NOMO-1 treated with DMSO at 0.1 percent for 48 hours (cell line): ENCODE measurements around the gene MPPED1.

Experiments
- DNase-seq: peaks from one replicate; lab custom pipeline; 2025; ENCODE audit not compliant: unreplicated experiment; lab: John Stamatoyannopoulos, UW

The MPPED1 gene

DNA sequence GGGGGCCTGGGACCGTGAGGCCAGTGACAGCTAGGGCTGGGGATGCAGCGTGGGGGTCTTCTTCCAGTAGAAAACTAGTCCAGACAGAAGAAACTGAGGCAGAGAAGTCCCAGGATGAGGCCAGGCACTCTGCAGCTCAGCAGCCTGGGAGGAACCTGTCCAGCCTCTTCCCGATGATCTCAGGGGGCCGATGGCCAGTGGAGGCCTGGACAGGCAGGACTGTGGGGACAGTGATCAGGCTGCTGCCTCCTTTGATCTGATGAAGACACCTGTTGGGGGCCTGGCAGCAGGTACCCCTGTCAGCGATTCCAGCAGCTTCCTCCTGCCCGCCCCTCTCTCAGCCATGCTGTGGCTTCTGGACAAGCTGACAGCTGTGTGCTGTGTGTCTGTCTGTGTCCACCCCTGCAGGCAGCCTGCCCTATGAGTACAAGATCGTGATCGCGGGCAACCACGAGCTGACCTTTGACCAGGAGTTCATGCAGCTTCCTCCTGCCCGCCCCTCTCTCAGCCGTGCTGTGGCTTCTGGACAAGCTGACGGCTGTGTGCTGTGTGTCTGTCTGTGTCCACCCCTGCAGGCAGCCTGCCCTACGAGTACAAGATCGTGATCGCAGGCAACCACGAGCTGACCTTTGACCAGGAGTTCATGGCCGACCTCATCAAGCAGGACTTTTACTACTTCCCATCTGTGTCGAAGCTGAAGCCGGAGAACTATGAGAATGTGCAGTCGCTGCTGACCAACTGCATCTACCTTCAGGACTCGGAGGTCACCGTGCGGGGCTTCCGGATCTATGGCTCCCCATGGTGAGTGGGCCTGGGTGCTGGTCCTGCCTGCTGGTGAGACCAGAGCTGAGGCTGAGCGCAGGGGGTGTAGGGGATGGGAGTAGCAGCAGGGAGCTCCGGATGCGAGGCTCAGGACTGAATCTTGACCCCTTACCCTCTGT is 62.6 kb downstream of the MPPED1 start:
- peak; percentile 8 for DNase-seq

DNA sequence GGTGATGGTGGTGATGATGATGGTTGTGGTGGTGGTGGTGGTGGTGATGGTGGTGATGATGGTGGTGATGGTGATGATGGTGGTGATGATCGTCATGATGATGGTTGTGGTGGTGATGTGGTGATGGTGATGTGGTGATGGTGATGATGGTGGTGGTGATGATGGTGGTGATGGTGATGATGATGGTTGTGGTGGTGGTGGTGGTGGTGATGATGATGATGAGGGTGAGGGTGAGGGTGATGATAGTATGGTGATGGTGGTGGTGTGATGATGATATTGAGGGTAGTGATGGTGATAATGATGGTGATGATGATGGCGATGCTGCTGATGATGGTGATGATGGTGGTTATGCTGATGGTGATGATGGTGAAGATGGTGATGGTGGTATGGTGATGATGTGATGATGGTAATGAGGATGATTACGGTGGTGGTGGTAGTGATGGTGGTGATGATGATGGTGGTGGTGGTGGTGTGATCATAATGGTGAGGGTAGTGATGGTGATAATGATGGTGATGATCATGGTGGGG is 63.8 kb downstream of the MPPED1 start:
- DNase-seq = no peak

DNA sequence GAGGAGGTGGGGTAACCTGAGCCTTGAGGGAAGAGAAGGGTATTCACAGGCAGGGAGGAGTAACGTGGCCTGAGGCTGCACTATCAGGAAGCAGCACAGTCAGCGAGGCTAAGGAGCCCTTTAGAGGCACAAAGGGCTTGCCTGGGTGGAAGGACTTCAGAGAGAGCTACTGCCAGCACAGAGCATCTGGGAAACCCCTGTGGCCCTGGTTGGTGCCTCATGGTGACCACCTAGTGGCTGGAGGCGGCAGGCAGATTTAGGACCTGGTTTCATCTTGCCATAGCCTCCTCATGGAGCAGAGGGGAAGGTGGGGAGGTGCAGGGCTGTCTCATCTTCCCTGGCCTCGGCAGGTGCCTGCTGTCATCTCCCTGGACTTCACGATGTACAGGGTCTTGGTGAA is 64.5 kb downstream of the MPPED1 start:
- DNase-seq = no peak

DNA sequence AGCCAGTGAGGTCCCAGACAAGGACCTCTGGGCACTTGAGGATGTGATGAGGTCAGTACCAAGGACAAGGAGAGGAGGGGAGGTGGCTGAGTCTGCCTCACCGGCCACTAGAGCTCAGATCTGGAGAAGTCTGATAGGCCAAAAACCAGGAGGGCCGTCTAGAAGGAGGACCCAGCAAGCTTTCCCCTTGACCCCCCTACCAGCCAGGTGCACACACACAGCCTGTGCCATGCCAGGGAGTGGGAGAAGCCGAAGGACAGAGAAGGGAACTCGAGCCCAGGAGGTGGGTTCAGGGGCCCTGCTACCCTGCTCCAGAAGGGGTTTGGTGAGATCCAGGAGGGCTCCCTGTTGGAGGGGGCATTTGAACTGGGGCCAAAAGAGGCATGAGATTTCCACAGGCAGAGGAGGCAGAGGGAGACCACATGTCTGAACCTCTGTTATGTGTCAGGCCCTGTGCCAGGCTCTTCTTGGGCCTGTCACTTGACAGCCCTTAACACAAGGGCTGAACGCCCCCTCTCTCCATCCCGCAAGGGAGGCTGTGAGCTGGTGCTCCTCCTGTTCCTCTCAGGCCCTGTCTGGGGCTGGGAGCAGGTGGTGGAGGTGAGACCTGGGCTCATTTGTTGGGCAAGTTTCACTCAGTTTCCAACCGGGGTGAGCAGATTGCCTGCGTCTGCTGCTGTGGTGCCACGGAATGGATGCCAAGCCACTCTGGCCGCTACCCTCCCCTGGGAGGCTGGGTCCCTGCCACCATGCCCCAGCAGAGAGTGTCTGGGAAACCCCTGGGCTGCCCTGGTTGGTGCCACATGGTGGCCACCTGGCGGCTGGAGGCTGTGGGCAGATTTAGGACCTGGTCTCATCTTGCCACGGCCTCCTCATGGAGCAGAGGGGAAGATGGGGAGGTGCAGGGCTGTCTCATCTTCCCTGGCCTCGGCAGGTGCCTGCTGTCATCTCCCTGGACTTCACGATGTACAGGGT is 65.2 kb downstream of the MPPED1 start:
- no peak for DNase-seq

- peak; percentile 32 for DNase-seq
These were observed 66.2 kb downstream of the MPPED1 start for GRCh38 chr22:43477966-43478365.

DNA sequence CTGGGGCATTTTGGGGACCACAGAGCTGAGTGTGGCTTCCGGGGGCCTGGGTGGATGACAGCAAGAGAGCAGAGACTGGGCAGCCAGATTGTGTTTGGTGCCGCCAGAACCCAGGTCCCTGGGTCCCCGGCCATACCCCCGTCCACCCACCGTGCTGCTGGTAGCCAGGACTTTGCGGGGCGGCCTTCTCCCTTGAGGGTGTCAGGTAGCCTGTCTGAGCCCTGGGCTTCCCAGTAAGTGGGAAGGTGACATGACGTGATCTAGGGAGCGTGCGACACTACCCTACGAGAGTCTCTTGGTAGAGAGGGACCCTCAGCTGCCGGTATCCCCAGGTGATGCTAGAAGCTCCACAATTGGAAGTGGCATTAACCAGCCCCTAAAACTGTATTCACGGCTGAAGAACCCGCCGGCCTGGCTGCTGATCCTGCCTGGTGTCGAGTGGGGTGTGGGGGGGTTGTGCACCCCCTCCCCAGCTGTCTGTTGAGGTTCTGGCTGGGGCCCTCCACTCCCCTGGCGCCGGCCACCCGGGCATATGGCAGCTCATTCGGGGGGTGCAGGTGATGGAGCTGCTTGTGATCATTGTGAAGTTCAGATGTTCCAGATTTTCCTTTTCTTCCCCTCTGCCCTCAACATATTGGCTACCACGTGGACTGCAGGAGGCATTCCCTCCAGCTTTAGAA is 66.9 kb downstream of the MPPED1 start:
- no peak for DNase-seq

GRCh38 chr22:43479301-43479950 is 67.6 kb downstream of the MPPED1 start:
- peak; percentile 47 for DNase-seq

DNA sequence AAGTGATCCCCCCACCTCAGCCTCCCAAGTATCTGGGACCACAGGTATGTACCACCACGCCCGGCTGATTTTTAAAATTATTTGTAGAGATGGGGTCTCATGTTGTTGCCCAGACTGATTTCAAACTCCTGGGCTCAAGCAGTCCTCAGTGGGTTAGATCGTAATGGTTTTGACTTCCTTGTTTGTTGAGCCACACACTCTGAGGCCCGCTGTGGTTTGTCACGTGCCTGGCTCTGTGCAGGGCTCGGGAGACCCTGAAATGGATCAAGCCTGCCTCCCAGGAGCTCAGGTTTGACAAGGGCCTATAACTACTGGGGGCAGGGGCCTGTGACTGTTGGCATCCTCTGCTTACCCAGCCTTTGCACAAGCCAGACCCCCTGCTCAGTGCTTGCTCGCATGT is 68.1 kb downstream of the MPPED1 start:
- peak; percentile 58 for DNase-seq

GRCh38 chr22:43481568-43482317 is 69.9 kb downstream of the MPPED1 start:
- peak; percentile 87 for DNase-seq

DNA sequence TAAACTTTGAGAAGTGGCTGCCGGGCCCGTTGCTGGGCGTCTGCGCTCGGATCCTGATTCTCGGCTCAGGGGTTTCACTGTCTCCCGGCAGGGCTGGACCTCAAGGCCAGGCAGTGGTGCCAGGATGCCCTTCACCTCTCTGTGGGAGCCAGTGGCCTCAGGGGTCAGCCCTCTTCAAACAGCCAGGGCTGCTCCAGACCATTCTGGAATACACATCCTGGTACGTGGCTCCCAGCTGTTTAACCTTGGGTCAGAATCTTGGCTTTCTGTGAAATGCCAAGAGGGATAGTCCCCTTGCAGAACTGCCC is 70.5 kb downstream of the MPPED1 start:
- DNase-seq = no peak

DNA sequence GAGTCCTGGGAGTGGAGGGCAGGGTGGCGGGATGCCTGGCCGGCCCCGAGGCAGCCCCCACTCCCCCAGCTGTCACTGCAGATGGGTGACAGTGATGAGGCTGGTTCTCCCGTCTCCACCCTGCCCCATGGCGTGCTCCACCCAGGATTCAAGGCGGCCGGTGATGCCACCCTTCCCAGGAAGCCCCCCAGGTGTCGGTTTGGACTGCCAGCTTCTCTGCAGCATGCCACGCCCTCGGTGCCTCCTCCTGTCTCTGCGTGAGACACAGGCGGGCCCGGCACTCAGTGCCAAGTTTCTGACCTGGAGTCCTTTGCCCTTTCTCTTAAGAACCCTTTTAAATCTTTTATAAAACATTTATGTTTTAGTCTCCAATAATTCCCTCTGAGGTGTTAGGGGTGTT is 71.5 kb downstream of the MPPED1 start:
- no peak for DNase-seq

- DNase-seq = no peak
These were observed 71.9 kb downstream of the MPPED1 start for GRCh38 chr22:43483669-43484068.

GRCh38 chr22:43484227-43484626 is 72.4 kb downstream of the MPPED1 start:
- no peak for DNase-seq

- no peak for DNase-seq
These were observed 73.8 kb downstream of the MPPED1 start for GRCh38 chr22:43485502-43486089.

DNA sequence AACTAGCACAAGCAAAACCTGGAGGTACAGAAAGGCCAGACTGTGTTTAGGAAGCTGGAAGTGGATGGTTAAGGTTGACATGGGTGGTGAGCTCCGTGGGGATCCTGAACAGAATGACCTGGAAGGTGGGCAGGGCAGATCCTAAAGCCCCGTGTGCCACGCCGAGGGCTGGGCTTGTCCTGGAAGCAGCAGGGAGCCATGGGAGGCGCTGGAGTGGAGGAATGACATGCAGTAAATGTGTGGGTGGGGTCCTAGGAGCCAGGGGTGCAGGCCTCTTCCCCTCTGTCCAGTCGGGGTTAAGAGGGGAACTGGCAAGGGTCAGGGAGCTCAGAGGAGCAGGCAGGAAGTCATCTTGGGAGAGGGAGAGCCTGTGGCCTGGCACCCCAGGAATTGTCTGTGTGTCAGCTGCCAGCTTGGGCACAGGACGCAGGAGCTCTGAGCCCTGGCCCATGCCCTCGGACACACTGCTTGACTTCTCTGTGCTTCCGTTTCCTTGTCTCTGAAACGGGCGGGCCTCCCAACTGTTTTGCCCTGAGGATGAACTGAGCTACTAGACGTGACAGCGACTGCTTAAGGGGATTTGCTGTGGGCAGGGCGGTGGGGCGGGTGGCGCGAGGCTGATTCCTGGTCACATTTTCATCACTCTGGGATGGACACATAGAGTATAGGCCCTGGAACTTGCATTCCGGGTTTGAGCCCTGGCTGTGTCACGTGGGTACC is 75.7 kb downstream of the MPPED1 start:
- DNase-seq = no peak

- no peak for DNase-seq
These were observed 76.4 kb downstream of the MPPED1 start for GRCh38 chr22:43488031-43488866.

DNA sequence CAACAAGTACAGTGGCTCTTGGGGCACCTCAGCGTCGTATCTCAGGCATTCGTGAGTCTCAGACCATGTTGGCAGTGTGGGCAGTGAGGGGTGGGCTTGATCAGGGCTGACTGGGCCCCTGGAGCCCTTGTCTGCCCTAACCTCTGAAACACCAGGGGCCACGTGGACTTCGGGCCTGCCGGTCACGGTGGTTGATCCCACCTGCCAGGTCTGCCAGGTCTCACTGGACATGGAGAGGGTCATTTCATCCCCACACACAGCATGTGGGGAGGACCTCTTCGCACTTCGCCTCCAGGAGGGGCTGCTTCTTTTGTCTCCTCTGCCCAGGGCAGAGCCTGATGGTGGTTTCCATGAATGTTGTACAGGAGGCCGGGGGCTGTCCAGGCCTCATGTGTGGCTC is 77.1 kb downstream of the MPPED1 start:
- DNase-seq = no peak

DNA sequence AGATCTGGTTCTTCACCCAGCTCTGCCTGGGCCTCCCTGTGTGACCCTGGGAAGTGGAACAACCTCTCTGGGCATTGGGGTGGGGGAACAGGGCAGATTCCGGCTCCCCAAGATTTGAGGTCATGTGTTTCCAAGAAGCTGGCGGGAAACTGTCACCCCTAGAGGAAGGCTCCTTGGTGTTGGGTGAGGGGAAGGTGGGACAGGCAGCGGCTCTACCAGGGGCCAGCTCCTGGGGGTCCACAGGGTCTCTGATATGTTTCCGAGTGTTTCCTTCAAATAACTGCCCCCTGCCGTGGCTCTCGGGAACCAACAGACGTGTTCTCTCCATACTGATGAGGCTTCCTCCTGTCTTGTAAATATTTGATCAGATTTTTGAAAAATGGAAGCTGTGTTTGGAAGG is 78.5 kb downstream of the MPPED1 start:
- no peak for DNase-seq
